ENCODE measurements around the gene LDB1.
A peak's percentile ranks its signal among the peaks of the same experiment; 100 is the strongest.

The LDB1 gene

DNA sequence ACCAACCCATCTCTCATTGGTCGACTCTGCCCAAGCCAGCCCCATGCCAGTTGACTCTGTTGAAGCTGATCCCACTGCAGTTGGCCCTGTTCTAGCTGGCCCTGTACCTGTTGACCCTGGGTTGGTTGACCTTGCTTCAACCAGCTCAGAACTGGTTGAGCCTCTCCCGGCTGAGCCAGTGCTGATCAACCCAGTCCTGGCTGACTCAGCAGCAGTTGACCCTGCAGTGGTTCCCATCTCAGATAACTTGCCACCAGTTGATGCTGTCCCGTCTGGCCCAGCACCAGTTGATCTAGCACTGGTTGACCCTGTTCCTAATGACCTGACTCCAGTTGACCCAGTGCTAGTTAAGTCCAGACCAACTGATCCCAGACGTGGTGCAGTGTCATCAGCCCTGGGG, 20.1 kb upstream of the LDB1 start:
- H3K9me3 ChIP-seq (ENCODE audit: insufficient read depth, low read length) = no peaks in the 10 kb centered on the region
- no peak for TF ChIP-seq EZH2phosphoT487 (IDR thresholded peaks at IDR 0.05; ENCODE audit: low read depth)
- no peak for TF ChIP-seq CTCF (IDR thresholded peaks at IDR 0.05; ENCODE audit: low read depth, low read length)
- H3K4me2 ChIP-seq (ENCODE audit: low read length) = no peak overlapping the region
- no peak overlapping the region for H3K27ac ChIP-seq (ENCODE audit: low read length)
- no peaks in the 10 kb centered on the region for H3K27me3 ChIP-seq (ENCODE audit: low read depth, low read length)
- H4K20me1 ChIP-seq (ENCODE audit: insufficient read depth, low read length) = peaks cover 27% of the 10 kb centered on the region
- peaks cover 9% of the 10 kb centered on the region; the same call in 1 of the 2 replicates for H3K4me1 ChIP-seq (ENCODE audit: low read length)
- H3K36me3 ChIP-seq (replicated peaks; ENCODE audit: low read depth, low read length) = peaks cover 61% of the 10 kb centered on the region
- no peak overlapping the region for H3K9ac ChIP-seq (ENCODE audit: low read length)
- H3K4me3 ChIP-seq (ENCODE audit: low read length) = no peak overlapping the region
- H2AFZ ChIP-seq (ENCODE audit: low read depth, low read length) = no peak overlapping the region
- H3K79me2 ChIP-seq (ENCODE audit: low read length) = peaks cover 82% of the 10 kb centered on the region

DNA sequence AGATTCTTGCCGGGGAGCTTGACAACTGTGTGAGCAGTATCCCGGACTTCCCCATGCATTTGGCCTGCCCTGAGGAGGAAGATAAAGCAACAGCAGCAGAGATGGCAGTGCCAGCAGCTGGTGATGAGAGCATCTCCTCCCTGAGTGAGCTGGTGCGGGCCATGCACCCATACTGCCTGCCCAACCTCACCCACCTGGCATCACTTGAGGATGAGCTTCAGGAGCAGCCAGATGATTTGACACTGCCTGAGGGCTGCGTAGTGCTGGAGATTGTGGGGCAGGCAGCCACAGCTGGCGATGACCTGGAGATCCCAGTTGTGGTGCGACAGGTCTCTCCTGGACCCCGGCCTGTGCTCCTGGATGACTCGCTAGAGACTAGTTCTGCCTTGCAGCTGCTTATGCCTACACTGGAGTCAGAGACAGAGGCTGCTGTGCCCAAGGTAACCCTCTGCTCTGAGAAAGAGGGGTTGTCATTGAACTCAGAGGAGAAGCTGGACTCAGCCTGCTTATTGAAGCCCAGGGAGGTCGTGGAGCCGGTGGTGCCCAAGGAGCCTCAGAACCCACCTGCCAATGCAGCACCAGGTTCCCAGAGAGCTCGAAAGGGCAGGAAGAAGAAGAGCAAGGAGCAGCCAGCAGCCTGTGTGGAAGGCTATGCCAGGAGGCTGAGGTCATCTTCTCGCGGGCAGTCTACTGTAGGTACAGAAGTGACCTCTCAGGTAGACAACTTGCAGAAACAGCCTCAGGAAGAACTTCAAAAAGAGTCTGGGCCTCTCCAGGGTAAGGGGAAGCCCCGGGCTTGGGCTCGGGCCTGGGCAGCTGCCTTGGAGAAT, 19.3 kb upstream of the LDB1 start:
- TF ChIP-seq CTCF (IDR thresholded peaks at IDR 0.05; ENCODE audit: low read depth, low read length) (no peak), EZH2phosphoT487 (IDR thresholded peaks at IDR 0.05; ENCODE audit: low read depth) (no peak)
- H3K36me3 ChIP-seq (replicated peaks; ENCODE audit: low read depth, low read length) = peaks cover 64% of the 10 kb centered on the region
- peaks cover 34% of the 10 kb centered on the region for H4K20me1 ChIP-seq (ENCODE audit: insufficient read depth, low read length)

GRCh38 chr10:102135956-102136526, 15.9 kb upstream of the LDB1 start:
- H3K36me3 ChIP-seq (replicated peaks; ENCODE audit: low read depth, low read length) = peaks cover 51% of the 10 kb centered on the region
- TF ChIP-seq EZH2phosphoT487 (IDR thresholded peaks at IDR 0.05; ENCODE audit: low read depth) = no peak
- H3K27ac ChIP-seq (ENCODE audit: low read length) = no peak overlapping the region
- H3K4me1 ChIP-seq (ENCODE audit: low read length) = peaks cover 32% of the 10 kb centered on the region
- H3K9me3 ChIP-seq (ENCODE audit: insufficient read depth, low read length) = no peaks in the 10 kb centered on the region
- no peak overlapping the region for H3K4me3 ChIP-seq (ENCODE audit: low read length)
- H3K79me2 ChIP-seq (ENCODE audit: low read length) = peaks cover 88% of the 10 kb centered on the region
- H3K9ac ChIP-seq (ENCODE audit: low read length) = no peak overlapping the region
- H3K27me3 ChIP-seq (ENCODE audit: low read depth, low read length) = no peaks in the 10 kb centered on the region
- H2AFZ ChIP-seq (ENCODE audit: low read depth, low read length) = no peak overlapping the region
- peaks cover 35% of the 10 kb centered on the region for H4K20me1 ChIP-seq (ENCODE audit: insufficient read depth, low read length)
- peak overlapping the region; percentile 36 for H3K4me2 ChIP-seq (ENCODE audit: low read length)

More for the DNA sequence above, 19.3 kb upstream of the LDB1 start:
- Histone ChIP-seq H3K9me3 (ENCODE audit: insufficient read depth, low read length) (no peaks in the 10 kb centered on the region), H3K27ac (ENCODE audit: low read length) (no peak overlapping the region), H3K4me3 (ENCODE audit: low read length) (no peak overlapping the region), H2AFZ (ENCODE audit: low read depth, low read length) (no peak overlapping the region), H3K4me1 (ENCODE audit: low read length) (peaks cover 16% of the 10 kb centered on the region), H3K9ac (ENCODE audit: low read length) (no peak overlapping the region), H3K4me2 (ENCODE audit: low read length) (no peak overlapping the region), H3K79me2 (ENCODE audit: low read length) (peaks cover 86% of the 10 kb centered on the region), H3K27me3 (ENCODE audit: low read depth, low read length) (no peaks in the 10 kb centered on the region)

GRCh38 chr10:102134416-102134815, 14.2 kb upstream of the LDB1 start:
- Histone ChIP-seq H3K4me1 (ENCODE audit: low read length) (peaks cover 43% of the 10 kb centered on the region), H3K79me2 (ENCODE audit: low read length) (peaks cover 72% of the 10 kb centered on the region), H3K36me3 (replicated peaks; ENCODE audit: low read depth, low read length) (peaks cover 36% of the 10 kb centered on the region), H3K9me3 (ENCODE audit: insufficient read depth, low read length) (no peaks in the 10 kb centered on the region), H3K4me3 (ENCODE audit: low read length) (peak overlapping the region; percentile 100), H3K9ac (ENCODE audit: low read length) (peak overlapping the region; percentile 95), H3K4me2 (ENCODE audit: low read length) (peak overlapping the region; percentile 97), H3K27me3 (ENCODE audit: low read depth, low read length) (no peaks in the 10 kb centered on the region), H4K20me1 (ENCODE audit: insufficient read depth, low read length) (peaks cover 35% of the 10 kb centered on the region), H2AFZ (ENCODE audit: low read depth, low read length) (no peak overlapping the region), H3K27ac (ENCODE audit: low read length) (peak overlapping the region; percentile 78)
- no peak for TF ChIP-seq EZH2phosphoT487 (IDR thresholded peaks at IDR 0.05; ENCODE audit: low read depth)
- no peak for TF ChIP-seq CTCF (IDR thresholded peaks at IDR 0.05; ENCODE audit: low read depth, low read length)

All from OCI-LY3 (cell line).